Raji (cell line): ENCODE data around the gene IWS1.

Source experiments
- POLR2A ChIP-seq: IDR thresholded peaks from 2 replicates; pipeline ENCODE4 v1.6.1; 2011; ENCODE audit warnings: low read depth, low read length, control low read depth; ENCODE audit not compliant: insufficient read depth

The IWS1 gene

DNA sequence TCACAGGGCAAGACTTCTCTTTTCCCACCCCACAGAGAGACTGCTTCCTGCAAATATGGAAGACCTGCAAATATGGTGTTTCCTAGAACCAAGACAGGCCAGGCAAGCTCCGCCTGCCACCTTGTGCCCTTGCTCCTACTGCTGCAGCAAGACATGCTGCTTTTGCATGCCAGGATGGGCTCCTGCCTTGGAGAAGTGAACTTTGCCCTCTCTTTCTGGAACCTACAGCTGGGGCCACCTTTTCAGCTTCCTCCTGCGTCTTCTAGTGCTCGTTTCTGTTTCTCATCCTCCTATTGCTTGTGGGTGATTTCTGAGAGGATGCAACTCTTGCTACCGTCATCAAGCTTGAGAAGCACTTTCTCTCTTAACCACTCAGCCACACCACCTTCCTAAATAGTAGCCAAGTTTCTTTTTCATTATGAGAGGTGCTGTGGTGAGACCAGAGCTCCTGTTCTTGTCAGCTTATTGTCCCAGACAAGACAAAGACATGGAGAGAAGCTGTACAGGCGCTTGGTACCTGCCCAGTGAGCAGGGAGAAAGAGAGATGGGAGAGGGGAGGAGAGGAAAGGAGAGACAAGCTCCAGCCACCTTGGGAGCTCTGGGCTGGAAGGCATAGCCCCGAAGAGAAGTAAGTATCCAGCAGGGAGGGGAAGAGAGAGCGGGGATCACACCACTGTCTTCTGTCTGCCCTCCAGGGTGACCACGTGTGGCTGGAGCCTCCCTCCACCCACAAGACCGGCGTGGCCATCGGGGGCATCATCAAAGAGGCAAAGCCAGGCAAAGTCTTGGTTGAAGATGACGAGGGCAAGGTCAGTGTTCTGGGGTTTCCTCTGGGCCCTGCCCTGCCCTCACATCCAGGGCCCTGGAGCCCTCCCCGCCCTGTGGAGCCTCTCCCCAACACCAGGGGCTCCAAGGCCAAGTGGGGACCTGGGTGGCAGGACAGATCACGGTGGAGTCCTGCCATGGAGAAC, 37.5 kb upstream of the IWS1 start:
- TF ChIP-seq POLR2A = no peak

DNA sequence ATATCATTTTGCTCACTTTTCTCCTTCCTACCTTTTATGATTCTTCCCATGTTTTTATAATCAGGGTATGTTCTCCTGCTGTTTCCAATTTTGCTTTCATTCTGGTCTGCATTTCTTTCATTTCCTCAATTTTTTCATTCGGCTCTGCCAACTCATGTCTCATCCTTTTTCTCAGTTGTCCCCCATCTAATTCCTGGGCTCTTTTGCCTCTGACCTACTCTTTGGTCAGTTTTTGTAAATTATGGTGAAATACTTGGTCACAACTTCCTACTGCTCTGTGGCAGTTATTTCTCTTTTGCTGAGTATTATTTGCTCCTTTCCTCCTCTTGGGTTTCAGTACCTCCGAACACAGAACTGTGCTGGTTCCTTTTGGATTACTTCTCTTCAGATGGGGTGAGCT, 36.6 kb upstream of the IWS1 start:
- no peak for TF ChIP-seq POLR2A

DNA sequence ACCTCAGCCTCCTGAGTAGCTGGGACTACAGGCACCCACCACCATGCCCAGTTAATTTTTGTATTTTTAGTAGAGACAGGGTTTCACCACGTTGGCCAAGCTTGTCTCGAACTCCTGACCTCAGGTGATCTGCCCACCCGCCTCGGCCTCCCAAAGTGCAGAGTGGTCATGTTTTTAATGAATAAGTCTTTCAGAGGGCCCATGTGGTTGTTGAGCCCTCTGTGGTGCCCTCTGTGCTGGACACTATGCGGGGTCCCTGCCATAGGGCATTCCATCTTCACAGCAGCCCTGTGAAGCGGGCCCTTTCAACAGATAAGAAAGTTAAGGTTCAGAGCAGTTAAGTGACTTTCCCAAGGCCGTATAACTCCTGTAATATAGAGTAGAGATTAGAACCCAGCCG, 35.1 kb upstream of the IWS1 start:
- TF ChIP-seq POLR2A = no peak

DNA sequence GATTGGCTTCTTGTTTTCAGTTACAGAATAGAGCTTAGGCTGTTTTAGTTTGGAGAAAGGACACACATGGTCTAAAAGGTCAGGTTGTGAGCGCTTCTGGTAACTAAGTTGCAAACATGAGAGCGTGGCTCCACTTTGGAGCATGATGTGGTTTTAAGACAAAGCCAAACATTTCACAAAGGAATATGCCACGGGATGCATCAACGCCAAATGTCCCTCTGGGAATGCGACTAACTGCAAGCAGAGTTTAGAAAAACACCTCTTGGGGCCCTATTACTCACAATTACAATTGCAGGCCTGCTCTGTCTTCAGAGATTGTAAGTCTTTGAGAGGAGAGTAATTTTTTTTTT, 34.6 kb upstream of the IWS1 start:
- TF ChIP-seq POLR2A = no peak

DNA sequence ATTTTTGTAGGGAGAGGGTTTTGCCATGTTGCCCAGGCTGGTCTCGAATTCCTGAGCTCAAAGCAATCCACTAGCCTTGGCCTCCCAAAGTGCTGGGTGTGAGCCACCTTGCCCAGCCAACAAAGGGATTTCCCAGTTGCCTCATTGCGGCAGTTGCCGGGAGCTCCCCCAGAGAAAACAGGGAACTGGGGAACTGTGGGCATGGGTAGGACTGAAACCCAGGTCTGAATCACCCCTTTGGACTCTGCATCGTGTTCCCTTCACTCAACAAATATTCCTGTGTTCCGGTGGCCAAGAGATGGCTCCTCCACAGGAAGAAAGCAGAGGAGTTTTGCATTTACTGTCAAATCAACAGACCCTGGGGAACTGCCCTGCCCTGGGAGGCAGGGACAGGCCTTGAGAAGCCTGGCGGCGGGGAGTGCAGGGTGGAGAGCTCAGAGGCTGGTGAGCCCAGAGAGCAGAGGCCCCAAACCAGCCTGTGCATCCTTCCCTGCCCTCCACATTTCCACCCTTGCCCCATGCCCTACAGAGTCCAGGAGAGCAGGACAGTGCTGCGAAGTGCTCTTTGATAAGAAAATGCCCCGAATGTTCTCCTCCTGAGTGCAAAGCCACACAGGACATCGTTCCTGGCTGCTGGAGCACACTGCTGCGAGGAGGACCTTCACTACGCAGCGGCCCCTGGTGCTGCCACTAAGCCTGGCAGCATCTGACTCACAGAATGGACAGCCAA, 34.1 kb upstream of the IWS1 start:
- no peak for TF ChIP-seq POLR2A

DNA sequence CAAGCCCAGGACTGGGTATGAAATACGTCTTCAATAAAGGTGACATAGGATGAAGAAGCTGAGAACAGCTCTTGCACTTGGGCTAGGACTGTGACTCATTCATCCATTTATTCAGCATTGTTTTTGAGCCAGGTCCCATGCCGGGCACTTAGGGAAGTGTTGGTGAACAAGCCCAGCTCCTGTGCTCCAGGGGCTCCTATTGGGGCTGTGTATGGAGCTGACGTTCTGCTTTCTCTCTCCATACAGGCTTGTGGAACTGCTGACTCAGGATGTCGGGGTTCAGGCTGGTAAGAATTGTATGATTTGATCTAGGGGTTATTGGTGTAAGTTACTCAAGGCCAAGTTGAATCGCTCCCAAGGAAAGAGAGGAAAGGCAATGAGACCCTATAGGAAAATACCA, 33.2 kb upstream of the IWS1 start:
- TF ChIP-seq POLR2A = no peak

DNA sequence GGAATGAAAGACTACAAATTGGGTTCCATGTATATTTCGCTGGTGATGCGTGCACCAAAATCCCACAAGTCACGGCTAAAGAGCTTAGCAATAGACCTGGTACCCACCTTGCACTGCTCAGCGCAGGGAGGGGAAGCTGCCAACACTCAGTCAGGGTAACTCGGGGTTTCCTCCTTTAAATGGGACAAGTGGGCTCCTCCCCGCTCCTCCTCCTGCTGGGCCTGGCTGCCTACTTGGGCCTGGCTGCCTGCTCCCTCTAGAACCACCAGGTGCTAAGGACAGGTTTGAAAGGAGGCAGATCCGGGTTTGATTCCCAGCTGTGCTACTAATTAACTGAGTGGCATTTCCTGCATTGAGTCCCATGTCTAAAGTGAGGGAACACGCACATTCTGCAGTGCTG, 32.6 kb upstream of the IWS1 start:
- no peak for TF ChIP-seq POLR2A

DNA sequence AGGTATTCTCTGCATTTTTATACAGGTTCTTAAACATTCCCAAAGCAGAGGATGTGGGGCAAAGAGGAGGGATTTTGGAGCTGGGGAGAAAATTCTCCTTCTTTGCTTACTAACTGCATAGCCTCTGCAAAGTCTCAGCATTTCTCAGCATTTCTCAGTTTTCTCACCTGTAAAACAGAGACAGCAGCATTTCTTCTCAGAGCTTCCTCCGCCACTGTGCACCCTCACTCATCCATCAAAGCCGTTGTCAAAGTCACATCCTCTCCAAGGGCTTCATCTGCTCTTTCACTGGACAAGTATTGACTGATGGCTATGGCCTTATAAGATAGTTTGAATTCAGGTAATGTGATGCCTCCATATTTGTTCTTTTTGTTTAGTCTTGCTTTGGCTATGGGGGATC, 26.6 kb upstream of the IWS1 start:
- no peak for TF ChIP-seq POLR2A

DNA sequence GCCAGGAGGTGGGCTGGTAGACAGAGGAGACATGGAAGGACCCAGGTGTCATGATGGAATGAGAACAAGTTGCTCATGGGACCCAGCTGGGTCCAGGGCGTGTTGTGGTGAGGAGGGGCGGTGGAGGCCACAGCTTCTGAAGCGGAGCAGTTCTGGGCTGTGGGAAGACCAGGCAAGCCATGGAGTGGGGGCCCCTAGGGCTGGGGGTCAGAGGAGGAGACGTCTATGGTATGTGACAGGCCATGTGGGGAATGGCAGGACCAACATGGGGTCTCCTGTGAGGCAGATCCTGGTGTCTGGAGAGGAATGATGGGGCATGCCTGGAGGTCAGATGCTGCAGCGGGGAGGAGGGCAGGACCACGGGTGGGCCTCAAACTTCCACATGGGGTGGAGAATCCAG, 26.0 kb upstream of the IWS1 start:
- TF ChIP-seq POLR2A = no peak

DNA sequence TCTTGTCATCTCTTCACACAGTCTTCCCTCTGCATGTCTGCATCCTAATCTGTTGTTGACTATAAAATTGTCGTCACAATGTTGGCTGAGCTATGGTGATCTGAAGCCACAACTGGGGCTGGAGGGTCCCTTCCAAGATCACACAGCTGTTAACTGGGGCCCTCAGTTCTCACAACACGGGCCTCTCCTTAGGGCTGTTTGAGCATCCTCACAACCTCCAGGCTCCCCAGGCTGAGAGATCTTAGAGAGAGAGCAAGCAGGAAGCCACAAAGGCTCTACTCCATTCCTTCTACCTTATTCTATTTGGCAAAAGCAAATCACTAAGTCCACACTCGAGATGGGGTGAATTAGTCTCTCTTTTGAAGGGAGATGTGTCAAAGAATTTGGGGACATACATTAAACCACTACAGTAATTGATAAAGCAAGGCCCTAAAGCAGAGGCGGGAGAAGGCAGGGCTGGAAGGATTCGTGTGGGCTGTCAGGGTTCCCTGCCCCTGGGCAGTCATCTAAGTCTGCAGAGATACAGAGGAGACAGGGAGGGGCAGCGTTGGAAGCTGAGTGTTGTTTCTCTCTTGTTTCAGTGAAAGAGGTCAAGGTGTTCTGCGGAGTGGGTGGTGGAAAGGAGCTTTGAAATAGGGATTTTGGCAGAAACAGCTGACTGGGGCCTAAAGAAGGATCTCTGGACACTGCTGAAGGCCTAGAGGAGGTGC, 25.1 kb upstream of the IWS1 start:
- TF ChIP-seq POLR2A = no peak

DNA sequence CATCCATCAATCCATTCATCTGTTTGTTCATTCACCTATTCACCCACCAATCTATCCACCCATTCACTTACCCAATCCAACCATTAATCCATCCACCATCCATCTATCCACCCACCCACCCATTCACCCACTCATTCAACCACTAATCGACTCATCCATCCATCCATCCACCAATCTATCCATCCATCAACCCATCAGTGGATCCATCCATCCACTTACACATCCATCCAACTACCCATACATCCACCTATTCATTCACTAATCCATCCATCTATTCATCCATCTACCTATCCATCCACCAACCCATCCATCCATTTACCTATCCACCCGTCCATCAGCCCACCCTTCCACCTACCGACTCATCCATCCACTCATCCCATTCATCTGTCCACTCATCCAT, 20.5 kb upstream of the IWS1 start:
- TF ChIP-seq POLR2A = no peak

DNA sequence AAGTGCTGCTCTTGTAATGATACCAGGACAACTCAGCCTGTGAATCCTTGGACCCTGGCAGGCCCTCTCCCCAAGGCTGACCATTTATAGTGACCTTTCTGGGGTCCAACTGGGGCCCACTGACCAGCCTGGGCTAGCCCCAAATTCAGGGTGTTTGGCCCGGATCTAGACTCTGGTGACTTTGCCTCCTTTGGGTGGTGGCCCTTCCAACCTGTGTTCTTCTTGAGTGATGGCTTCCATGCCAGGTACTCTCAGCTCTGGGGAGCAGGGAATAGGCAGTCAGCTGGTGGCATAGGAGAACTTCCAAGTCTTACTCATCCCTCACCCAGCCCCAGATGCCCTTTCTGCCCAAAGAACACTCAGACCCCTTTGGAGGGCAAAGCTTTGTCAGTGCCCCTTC, 19.5 kb upstream of the IWS1 start:
- no peak for TF ChIP-seq POLR2A

DNA sequence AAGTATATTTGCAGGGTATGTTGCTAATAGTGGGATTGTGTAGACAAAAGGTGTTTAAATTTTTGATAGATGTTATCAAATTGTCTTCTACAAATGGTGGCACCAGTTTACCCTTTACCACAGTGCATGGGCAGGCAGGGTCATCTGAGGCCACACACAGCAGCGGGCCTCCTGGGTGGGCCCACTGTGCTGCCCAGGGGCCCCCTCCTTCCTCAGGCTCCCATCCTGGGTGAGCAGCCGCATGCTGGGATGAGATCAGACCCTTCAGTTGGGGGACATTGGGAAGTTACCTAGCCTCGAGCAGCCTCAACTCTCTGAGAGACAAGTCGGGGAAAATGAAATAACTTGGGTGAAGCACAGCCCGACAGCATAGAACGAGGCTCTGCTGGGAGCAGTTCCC, 18.9 kb upstream of the IWS1 start:
- no peak for TF ChIP-seq POLR2A

DNA sequence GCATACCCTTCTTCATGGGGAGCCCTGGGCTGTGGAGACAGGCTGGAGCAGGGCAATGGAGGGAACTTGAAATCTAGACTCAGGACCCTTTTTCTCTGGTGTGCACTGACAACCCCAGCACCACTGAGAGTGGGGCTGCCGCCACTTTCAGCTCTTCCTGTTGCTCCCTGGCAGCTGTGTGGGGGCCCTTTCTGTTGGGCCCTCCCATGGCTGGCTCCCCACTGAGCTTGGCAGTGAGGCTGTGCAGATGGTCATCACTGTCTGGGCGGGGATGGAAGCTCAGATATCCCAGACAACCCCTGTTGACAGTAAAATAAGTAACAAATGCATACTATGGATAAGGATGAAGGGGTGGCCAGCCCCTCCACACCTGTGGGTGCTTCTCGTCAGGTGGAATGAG, 15.9 kb upstream of the IWS1 start:
- TF ChIP-seq POLR2A = no peak

DNA sequence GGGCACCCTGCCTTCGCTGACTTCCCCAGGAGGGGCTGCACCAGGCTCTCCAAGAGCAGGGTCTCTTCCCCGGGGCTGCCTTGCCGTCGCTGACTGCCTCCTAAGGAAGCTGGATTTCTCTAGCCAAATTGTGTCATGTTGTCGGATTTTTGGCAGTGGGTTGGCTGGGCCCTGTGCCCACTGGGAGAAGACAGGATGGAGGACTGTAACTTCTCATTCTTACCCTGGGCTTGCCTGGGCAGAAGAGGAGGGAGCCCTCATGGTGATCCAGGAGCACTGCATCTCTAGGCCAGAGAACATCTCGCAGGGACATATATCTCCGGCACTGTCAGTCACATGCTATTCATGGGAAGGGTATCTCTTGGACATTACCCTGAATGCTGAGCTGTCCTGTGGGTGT, 15.5 kb upstream of the IWS1 start:
- no peak for TF ChIP-seq POLR2A

DNA sequence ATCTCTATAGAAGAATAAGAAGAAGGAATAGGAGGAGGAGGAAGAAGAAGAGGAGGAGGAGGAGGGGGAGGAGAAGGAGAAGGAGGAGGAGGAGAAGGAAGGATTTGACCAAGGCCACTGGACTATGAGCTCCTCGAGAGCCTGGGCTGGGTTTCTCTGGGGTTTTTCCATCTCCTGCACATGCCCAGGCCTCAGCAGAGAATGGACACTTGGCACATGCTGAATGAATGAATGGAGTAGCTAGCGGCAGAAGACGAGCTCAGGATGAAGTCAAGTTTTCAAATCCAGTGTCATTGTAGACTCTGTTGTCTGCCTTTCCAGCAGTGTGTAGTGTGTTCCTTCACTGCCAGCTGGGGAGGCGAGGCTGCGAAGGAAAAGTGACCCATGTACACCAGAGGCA, 11.4 kb upstream of the IWS1 start:
- TF ChIP-seq POLR2A = no peak
